GM19023 (cell line): ENCODE results near the gene S100A12.
"Not testable (repeated sequence)": the region's sequence is repeated elsewhere in the genome, so short reads cannot be mapped to it uniquely, and the experiment has no call there.

ENCODE experiments used
- ATAC-seq: cut with Tn5 transposase; IDR thresholded peaks from one replicate; pipeline ENCODE4 v1.9.1; 2021; ENCODE audit warnings: mild to moderate bottlenecking, moderate library complexity; ENCODE audit not compliant: unreplicated experiment

S100A12 gene

DNA sequence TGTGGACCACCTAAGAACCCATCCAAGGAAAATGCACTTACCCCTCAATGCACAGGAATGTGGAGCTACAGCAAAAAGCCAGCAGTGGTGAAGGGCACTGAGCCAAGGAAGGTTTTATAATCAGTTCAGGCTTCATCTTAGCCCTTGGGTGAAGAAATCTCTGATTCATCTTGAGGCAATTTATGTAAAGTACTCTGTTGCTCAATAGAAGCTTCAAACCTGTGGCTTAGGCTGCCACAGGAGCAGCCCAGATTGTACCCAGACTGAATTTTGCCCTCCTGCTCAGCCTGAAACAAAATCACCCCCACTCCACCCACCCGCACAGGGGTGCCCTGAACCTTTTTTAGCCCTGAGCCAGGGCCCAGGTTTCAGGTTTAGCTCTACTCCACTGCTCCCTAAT, at the start of gene S100A12:
Gene S100A12 (minus strand): TSS at position 111 of the 400 bp plus-strand sequence. CDS start 1,029 bp downstream, outside the sequence.
- no peak for ATAC-seq

GRCh38 chr1:153422450-153423068, 47.1 kb upstream of the S100A12 start:
- no peak for ATAC-seq

DNA sequence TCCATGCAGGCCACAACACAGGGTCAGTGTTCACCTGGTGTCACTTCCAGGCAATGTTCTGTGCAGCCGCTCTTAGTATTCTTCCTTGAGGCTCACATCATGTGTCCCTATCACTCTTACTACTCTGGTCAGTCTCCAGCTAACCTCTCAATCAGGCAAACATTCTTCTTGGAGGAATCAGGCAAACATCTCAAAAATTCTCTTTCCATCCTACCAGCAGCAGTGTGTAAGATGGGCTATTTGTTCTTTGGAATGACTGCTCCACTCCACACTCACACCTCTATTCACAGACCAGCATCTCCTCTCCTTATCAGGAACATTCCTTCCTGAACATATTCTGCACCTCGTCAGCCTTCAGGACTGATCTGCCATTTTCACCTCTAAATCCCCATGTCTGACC, 44.9 kb upstream of the S100A12 start:
- ATAC-seq, result no peak

DNA sequence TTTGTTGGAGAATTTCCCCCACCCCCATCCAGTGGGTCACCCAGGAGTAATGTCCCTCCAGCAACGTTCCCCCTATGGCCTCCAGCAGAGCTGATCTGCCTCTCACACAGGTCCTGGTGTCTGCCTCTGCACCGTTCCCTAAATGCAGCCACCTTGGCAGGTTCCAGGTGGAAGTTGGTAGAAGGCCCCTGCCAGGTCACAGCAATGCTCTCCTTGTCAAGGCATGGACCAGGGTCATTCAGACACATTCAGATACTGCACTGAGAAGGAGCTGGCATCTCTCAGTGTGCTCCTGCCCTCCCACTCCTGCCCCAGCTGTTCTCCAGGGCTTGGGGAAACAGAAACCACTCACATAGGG, 44.0 kb upstream of the S100A12 start:
- ATAC-seq, result not testable (repeated sequence)

- not testable (repeated sequence) for ATAC-seq
These were observed 43.5 kb upstream of the S100A12 start for GRCh38 chr1:153418758-153419435.

- no peak for ATAC-seq
These were observed 41.9 kb upstream of the S100A12 start for GRCh38 chr1:153417136-153417888.

- no peak for ATAC-seq
These were observed 40.6 kb upstream of the S100A12 start, which contains the start of gene S100A7A for GRCh38 chr1:153415850-153416570. TSS of gene S100A7A (plus strand) at chr1:153416520. CDS start at chr1:153418083, 1,563 bp downstream.

DNA sequence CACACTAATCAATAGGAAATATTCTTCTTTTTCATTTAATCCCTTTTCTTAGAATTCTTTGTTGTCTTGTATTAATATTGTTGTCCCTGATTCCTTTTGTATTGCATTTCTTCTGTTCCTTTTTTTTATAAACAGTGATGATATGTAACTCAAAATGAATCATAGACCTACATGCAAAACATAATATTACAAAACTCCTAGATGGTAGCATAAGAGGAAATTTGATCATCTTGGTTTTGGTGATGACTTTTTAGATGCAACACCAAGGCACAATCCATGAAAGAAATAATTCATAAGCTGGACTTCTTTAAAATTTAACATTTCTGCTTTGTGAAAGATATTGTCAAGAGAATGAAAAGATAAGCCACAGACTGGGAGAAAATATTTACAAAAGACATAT, 38.5 kb upstream of the S100A12 start:
- not testable (repeated sequence) for ATAC-seq

- not testable (repeated sequence) for ATAC-seq
These were observed 31.9 kb upstream of the S100A12 start for GRCh38 chr1:153407274-153407673.

- not testable (repeated sequence) for ATAC-seq
These were observed 30.6 kb upstream of the S100A12 start for GRCh38 chr1:153405825-153406599.

- no peak for ATAC-seq
These were observed 29.3 kb upstream of the S100A12 start for GRCh38 chr1:153404768-153405167.

- ATAC-seq, result no peak
These were observed 28.7 kb upstream of the S100A12 start for GRCh38 chr1:153404086-153404635.

DNA sequence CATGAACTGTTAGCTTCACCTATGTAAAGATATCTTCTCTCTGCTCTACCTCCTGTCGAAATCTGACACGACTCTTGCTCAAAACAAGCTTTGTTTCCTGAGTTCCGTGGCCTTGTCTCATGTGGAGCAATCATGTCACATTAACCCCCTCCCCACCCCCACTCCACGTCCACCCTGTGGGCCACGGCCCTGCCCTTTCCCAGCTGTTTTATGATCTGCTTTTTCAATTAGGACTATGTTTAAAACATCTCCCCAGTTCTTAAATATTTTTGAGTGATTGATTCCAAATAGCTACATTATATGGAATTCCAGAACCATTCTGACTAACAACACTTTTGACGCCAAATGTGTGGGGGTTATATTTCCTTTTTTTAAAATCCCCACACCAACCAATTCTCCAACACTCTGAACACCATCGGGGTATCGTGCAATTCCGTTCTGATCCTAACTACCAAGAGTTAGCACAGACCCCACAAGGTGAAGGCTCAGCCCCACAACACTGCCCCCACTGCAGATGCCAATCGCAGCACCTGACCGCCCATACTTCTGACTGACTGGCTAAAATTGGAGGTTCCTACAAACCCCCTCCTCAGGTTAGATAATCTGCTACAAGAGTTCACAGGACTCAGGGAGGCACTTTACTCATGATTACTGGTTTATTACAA, 28.1 kb upstream of the S100A12 start:
- ATAC-seq, result no peak

GRCh38 chr1:153402226-153402625, 26.8 kb upstream of the S100A12 start:
- ATAC-seq, result no peak

DNA sequence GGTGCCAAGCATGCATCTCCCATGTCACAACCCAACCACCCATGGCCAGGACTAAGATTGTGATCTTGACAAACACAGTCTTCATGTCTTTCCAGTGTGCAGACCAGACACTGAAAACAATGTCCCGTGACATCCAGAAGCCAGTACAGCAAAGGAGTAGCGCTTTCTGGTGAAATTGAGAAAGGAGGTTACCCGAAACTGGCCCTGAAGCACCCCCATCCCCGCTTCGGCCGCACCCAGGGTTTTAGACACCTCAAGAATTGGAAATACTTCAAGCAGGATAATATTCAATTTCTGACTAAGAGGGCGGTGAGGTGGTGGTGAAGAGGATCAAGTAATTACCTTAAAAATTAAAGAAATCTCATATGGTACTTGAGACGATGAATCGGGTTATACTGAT, 26.0 kb upstream of the S100A12 start:
- no peak for ATAC-seq

DNA sequence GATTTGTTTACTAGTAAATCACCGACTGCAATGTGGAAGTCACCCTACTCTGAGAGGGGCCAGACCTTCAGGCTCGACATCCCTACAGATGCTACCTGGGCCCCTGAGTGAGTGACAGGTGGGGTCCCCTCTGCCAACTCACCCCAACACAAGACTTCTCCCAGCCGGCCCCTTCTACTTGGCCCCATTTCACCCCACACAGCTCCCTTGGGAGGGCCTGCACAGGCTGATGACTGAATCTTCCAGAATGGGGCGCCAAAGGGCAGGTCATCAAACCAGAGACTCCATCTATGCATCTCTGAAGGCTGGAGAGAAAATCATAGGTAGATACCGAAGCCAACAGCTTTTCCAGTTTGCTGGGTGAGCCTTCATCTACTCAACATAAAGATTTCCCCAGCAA, 24.8 kb upstream of the S100A12 start:
- ATAC-seq, result no peak

- ATAC-seq, result no peak
These were observed 24.1 kb upstream of the S100A12 start for GRCh38 chr1:153399401-153400055.

- ATAC-seq, result no peak
These were observed 22.7 kb upstream of the S100A12 start for GRCh38 chr1:153397924-153398651.
